COLO829 (cell line): Measurements from ENCODE around the gene KDELR1.

ENCODE experiments used
- DNase-seq: peaks from one replicate; pipeline ENCODE4 v3.0.0; 2012; ENCODE audit warnings: low spot score

The KDELR1 gene

GRCh38 chr19:48371367-48371766 lies 20.0 kb downstream of the KDELR1 start:
- no peak for DNase-seq

- no peak for DNase-seq
Observed at GRCh38 chr19:48370955-48371354, 20.4 kb downstream of the KDELR1 start.

- no peak for DNase-seq
Observed at GRCh38 chr19:48368936-48369335, 22.4 kb downstream of the KDELR1 start.

DNA sequence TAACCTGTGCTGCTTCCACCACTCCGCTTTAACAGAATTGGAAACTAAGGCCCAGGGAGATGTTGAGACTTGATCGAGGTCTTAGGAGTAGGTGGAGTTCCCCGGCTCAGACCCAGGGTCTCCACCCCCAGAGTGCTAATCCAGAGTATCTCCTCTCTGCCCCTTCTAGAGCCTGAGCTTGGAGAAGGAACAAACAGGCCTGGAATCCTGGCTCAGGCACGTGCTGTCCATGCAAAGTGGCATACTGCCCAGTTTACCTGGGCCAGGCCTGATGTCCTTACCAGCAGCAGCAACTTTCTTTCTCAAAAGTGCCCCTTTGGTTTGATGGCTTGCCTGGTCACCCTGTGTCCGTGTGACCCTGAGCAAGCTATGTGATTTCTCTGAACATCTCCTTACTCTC lies 23.5 kb downstream of the KDELR1 start:
- no peak for DNase-seq

- no peak for DNase-seq
Observed at GRCh38 chr19:48365602-48366001, 25.7 kb downstream of the KDELR1 start.

DNA sequence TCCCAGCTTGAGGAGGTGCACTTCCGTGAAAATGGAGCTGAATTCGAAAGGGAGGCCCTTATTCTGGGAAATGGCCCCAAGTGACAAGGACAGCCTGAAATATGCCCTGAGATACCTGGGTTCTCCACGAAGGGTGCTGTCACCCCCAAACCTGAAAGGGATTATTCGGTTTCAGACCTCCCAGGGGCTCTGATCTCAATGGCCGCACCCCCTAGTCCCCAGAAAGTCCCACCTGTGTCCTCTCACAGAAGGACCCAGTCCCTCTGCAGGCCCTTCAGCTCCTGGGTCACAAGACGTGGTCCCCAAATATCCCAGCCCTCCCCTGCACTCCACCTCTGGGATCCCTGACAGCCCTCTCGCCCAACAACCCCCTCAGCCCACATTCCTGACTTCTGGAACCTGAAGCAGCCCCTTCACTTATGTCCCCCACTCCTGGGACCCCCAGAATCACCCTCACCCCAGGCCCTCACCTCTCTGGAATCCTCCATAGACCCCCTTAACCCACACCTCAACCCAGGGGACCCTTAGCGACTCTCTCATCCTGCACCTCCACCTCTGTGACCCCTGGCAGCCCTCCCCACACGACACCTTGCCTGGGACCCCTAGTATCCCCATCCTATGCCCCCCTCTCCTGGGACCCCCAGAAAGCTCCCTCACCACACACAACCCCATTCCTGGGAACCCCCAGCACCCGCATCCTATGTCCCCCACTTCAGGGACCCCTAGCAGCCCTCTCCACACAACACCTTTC lies 26.6 kb downstream of the KDELR1 start:
- DNase-seq: no peak

DNA sequence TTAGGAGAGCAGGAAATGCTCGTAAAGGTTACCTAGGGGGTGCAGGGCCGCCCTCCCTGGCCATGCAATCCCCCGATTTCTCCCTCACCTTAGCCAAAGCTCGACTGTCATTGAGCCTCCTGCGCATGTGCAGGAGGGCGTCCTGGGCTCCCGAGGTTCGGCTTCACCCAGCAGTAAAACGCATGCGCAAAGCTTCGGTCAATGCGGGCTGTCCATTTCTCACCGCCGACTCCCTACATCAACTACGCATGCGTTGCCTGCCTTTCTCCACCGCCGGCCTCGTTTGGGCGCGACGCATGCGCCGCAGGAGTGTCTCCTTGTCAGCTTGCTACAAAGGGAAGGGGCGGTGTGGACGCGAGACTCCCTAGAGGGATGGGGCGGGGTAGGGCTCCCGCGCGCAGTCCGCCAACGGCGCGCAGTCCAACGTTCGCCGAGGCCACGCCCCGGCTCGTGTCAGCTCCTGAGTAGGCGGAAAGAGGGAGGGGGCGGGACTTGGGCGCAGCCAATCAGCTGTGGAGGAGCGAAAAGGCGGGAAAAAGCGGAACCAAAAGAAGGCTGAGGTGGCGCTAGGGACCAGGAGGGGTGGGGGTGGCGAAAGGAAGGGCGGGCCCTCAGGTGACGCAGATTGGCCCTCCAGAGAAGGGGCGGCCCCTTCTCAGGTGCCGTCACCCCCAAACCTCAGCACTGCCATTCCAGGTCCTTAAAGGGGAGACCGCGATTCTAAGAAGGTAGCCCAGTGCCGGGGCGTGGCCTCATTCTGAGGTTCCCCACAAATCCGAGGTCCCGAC lies 27.3 kb downstream of the KDELR1 start, which contains the start of the genes SYNGR4 and TMEM143:
SYNGR4 (plus strand) TSS at position 558 of the 788 bp plus-strand sequence. CDS start 1,476 bp downstream, outside the sequence.
TMEM143 (minus strand) TSS at position 131 of the 788 bp plus-strand sequence; CDS start at position 111, 20 bp downstream.
- DNase-seq: peak; percentile 100

- DNase-seq: no peak
Observed at GRCh38 chr19:48363500-48363809, 27.9 kb downstream of the KDELR1 start.

DNA sequence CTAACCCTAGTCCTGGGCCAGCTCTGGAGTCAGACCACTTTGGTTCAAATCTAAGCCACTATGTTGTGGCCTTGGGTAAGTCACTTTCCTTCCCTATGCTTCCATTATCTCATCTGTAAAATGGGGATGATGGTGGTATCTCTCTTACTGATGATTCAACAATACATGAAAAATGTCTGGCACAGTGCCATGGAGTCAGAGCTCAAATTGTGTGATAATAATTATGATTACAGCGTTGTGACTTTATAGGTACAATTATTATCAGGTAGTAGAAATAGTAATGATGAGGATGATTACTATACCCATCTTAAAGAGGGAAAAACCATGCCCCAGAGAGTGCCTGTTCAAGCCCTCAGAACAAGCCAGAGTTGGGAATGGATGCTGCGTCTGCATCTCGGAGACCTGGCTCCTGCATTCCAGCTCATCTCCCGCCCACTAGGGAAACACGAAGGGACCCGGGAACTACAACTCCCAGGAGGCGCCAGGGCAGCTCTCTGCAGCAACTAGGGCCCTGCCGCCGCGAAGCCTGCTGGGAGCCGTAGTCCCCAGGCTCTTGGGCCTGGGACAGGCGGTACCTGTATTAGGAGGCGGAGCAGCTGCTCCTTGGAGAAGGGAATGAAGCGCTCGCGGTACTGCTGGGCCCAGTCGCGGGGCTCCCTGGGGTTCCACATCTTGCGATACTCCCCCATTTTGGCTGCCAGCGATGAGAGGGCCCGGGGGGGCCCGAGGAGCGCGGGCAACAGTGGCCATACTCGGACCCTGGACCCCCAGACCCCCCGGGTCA lies 28.4 kb downstream of the KDELR1 start:
- peak; percentile 89 for DNase-seq

- DNase-seq: no peak
Observed at GRCh38 chr19:48361912-48362311, 29.4 kb downstream of the KDELR1 start.

- no peak for DNase-seq
Observed at GRCh38 chr19:48359123-48359522, 32.2 kb downstream of the KDELR1 start.

GRCh38 chr19:48355365-48355954 lies 35.9 kb downstream of the KDELR1 start:
- DNase-seq: no peak

GRCh38 chr19:48354332-48354992 lies 36.9 kb downstream of the KDELR1 start:
- peak; percentile 96 for DNase-seq

DNA sequence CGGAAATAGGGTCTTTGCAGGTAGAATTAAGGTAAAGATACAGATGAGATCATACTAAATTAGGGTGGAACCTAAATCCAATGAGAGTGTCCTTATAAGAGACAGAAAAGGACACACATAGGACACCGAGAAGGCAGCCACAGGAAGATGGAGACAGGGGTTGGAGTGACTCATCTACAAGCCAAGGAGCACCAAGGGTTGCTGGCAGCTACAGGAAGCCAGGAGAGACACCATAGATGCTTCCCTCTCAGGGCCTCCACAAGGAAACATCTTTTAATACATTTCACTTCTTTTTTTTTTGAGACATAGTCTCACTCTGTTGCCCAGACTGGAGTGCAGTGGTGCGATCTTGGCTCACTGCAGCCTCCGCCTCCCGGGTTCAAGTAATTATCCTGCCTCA lies 37.7 kb downstream of the KDELR1 start:
- DNase-seq: no peak

DNA sequence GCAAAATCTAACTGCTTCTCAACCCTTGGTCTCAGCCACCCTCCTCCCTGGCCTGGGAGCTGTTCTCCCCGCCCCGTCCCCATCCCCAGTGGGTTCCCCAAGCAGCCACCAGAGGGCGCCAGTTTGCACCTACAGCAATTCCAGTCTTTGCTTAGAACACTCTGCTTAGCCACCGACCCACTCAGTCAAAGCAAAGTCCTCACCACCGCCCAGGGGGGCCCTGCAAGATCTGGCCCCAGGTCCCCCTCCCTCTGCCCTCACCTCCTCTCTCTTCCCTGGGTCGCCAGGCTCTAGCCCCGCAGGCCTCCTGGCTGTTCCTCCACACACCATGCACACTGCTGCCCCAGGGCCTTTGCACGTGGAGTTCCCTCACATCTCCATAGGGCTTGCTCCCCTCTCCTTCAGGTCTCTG lies 40.0 kb downstream of the KDELR1 start:
- DNase-seq: peak; percentile 60

DNA sequence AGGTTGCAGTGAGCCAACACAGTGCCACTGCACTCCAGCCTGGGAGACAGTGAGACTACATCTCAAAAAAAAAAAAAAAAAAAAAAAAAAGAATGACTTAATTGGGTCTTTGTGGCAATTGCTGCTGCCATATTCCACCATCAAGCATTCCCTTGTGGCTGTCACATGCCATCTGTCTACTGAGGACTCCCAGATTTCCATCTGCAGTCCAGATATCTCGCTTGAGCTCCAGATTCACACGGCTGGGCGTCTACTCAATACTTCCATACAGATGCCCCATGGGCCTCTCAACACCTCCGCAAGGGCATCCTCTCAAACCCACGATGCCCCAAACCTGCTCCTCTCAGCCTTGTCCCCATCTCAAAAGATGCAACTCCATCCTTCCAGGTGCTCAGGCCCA lies 40.5 kb downstream of the KDELR1 start:
- DNase-seq: no peak

DNA sequence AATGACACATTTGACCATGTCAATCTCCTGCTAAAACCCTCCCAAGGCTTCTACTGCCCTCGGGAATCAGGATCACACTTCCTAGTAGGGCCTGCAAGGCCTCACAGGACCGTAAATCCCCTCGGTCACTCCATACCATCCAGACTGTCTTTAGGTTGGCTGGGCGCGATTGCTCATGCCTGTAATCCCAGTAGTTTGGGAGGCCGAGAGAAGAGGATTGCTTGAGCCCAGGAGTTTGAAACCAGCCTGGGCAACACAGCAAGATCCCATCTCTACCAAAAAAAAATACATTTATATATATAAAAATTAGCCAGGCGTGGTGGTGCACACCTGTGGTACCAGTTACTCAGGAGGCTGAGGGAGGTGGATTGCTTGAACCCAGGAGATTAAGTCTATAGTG lies 42.6 kb downstream of the KDELR1 start:
- no peak for DNase-seq

DNA sequence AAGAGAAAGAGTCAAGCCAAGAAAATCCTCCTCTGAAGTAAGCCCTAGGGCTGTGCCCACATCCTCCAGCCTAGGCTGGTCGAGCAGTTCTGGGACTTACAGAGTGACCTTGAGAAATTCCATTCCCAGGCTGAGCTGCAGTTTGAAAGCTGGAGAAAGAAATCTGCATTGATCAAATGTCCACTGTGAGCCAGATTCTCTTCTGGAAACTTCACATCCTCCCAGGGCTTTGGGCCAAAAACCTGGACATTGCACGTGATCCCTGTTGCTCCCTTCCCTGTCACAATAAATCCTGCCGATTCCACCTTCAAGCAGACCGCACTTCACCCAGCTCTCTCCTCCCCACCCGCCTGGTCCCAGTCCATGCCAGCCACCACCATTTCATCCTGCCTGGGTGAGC lies 43.3 kb downstream of the KDELR1 start:
- DNase-seq: peak; percentile 50

DNA sequence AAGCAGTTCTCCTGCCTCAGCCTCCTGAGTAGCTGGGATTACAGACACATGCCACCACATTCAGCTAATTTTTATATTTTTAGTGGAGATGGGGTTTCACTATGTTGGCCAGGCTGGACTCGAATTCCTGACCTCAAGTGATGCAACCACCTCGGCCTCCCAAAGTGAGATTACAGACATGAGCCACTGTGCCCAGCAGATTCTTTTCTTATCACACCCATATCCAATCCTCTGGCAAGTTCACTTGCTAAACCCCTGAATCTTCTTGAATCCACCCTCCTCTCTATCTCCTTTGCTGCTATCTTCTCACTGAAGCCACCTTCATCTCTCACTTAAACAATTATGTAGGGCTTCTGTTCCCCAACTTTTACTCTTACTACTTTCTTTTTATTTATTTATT lies 45.2 kb downstream of the KDELR1 start:
- DNase-seq: no peak

- no peak for DNase-seq
Observed at GRCh38 chr19:48344892-48345291, 46.5 kb downstream of the KDELR1 start.

DNA sequence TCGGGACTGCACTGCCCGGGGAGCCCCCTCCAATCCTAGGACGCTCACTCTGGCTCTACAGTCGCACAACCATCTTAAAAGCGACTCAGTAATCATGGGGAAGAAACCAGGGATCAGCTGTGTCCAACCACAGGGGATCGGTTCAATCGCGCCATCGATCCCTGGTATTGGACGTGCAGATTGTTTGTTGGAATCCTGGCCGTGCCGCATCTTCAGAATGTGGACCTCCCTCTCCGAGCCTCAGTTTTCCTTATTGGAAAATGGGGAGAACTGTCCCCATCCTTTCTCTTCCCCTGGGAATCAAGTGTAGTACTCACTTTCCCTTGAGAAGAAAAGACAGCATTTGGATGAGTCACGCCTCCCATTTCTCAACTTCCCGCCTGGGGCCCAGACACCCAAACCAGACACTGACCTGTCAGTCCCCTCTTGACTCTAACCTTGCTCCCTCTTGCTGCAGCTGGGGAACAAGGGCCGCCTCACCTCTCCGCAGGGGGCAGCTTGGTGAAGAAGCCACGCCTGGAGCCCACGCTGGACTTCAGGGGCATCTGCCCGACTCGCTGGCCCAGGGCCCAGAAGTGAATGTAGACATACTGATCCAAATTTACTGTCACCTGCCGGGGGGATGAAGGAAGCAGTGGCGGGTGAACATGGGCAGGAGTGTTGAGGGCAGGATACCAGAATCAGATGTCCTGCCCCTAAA lies 48.4 kb downstream of the KDELR1 start:
- DNase-seq: no peak
